Fibroblast of lung (primary cell): ENCODE measurements around the gene DGKA. TPM values are rescaled to one million over a fixed set of nuclear protein-coding genes. Genes with fewer than 3 reads are reported as not detected.

Experiments used
- DNase-seq, 2 donors: peaks; one replicate each; pipeline versions ENCODE4 v3.0.0 to v3.0.0-alpha.2; 2010; ENCODE audit warnings: low read depth in 2 of 2
- H2AFZ ChIP-seq: 2 replicates; pipeline ENCODE4 v1.5.1; 2012; ENCODE audit warnings: low read length, control low read depth, inconsistent platforms
- H3K27ac ChIP-seq: 2 replicates; pipeline ENCODE4 v1.5.1; 2011; ENCODE audit warnings: low read length, control low read depth; ENCODE audit not compliant: insufficient read depth
- H3K27me3 ChIP-seq: 2 replicates; pipeline ENCODE4 v1.5.1; 2011; ENCODE audit warnings: mild to moderate bottlenecking, low read length; ENCODE audit not compliant: control insufficient read depth, insufficient read depth
- H3K36me3 ChIP-seq: 2 replicates; pipeline ENCODE4 v1.5.1; 2011; ENCODE audit warnings: low read length; ENCODE audit not compliant: control insufficient read depth, insufficient read depth
- H3K4me1 ChIP-seq: 2 replicates; pipeline ENCODE4 v1.5.1; 2011; ENCODE audit warnings: low read length; ENCODE audit not compliant: control insufficient read depth, insufficient read depth; ENCODE audit errors: extremely low read depth
- H3K4me2 ChIP-seq: 2 replicates; pipeline ENCODE4 v1.5.1; 2011; ENCODE audit warnings: low read length, control low read depth; ENCODE audit not compliant: insufficient read depth; ENCODE audit errors: extremely low read depth
- H3K4me3 ChIP-seq, 4 experiments: fragments of 200-600 bp in 1 of 4; sonication (generic) in 1 of 4; replicated peaks in 1 of 4; 2 replicates each; pipeline ENCODE4 v1.5.1; 2011 to 2016; ENCODE audit warnings: low read length in 4 of 4, low read depth in 3 of 4, mild to moderate bottlenecking in 3 of 4, control low read depth in 2 of 4, inconsistent platforms in 1 of 4, mixed read lengths in 1 of 4; ENCODE audit not compliant: insufficient read depth in 1 of 4; ENCODE audit errors: control extremely low read depth in 1 of 4
- H3K79me2 ChIP-seq: 2 replicates; pipeline ENCODE4 v1.5.1; 2012; ENCODE audit warnings: mild to moderate bottlenecking, low read length, inconsistent platforms; ENCODE audit not compliant: control insufficient read depth, insufficient read depth
- H3K9ac ChIP-seq: 2 replicates; pipeline ENCODE4 v1.5.1; 2011; ENCODE audit warnings: mild to moderate bottlenecking, low read length, control low read depth; ENCODE audit not compliant: insufficient read depth
- H3K9me3 ChIP-seq: 2 replicates; pipeline ENCODE4 v1.5.1; 2012; ENCODE audit warnings: low read depth, low read length; ENCODE audit not compliant: control insufficient read depth, insufficient read depth
- H4K20me1 ChIP-seq: 2 replicates; pipeline ENCODE4 v1.5.1; 2011; ENCODE audit warnings: low read length; ENCODE audit not compliant: control insufficient read depth, insufficient read depth; ENCODE audit errors: extremely low read depth
- EZH2 ChIP-seq: IDR thresholded peaks from 2 replicates; pipeline ENCODE4 v1.5.1; 2012; ENCODE audit warnings: low read length, control low read depth, mild to moderate bottlenecking; ENCODE audit errors: missing control alignments
- polyA plus RNA-seq, 2 donors: library from polyadenylated mRNA; depleted of rRNA in 1 of 2; stranded (reverse) in 1 of 2; unstranded in 1 of 2; fragments of >200 nt; gene quantifications; 2 replicates each; pipeline ENCODE4 v1.2.1, GENCODE V29; 2011 to 2012; ENCODE audit warnings: missing spikeins in 1 of 2
- total RNA-seq: library from RNA; depleted of rRNA; stranded (reverse); fragments of >200 nt; gene quantifications from 2 replicates; pipeline ENCODE4 v1.2.1, GENCODE V29; 2014
- TF ChIP-seq, protein P1 (sequence below), 2 donors: IDR thresholded peaks in 1 of 2; conservative IDR thresholded peaks in 1 of 2; 1 replicate in 1 of 2; 2 replicates in 1 of 2; pipeline ENCODE4 v1.5.1; 2011 to 2012; ENCODE audit warnings: low read length in 2 of 2, control low read depth in 1 of 2, inconsistent platforms in 1 of 2, low read depth in 1 of 2, mild to moderate bottlenecking in 1 of 2

Gene DGKA
- total and polyA plus RNA-seq, 2 donors (not counting 1 experiment from before 2014, with no cell fraction given) = 44.7 to 51.9 TPM

DNA sequence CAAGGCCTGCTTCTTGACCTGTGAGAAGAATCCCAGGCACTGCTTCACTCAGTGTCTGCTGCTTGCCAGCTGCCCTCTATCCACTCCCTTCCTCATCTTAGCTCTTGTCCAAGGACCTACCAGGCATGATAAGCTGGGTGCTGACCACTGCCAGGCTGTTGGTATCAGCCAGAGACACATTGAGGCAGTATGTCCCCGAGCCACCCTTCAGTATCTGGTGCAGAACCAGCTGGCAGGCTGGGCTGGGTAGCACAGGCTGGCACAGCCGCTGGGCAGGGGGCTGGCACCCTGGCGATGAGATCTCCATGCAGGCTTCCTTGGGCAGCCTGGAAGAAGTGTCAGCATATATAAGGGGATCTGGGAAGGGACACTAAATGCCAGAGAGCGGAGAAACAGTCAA lies 24.4 kb downstream of the DGKA start:
- H3K4me1 ChIP-seq = no peaks in the 10 kb centered on the region
- no peak overlapping the region for H3K27ac ChIP-seq
- no peak for TF ChIP-seq EZH2
- H3K36me3 ChIP-seq = no peaks in the 10 kb centered on the region
- H2AFZ ChIP-seq = no peak overlapping the region
- no peak overlapping the region for H3K9ac ChIP-seq
- no peak overlapping the region for H3K4me3 ChIP-seq
- H3K9me3 ChIP-seq = no peaks in the 10 kb centered on the region
- no peaks in the 10 kb centered on the region for H4K20me1 ChIP-seq
- H3K4me2 ChIP-seq = no peak overlapping the region
- no peak for DNase-seq
- no peaks in the 10 kb centered on the region for H3K79me2 ChIP-seq
- no peaks in the 10 kb centered on the region for H3K27me3 ChIP-seq

DNA sequence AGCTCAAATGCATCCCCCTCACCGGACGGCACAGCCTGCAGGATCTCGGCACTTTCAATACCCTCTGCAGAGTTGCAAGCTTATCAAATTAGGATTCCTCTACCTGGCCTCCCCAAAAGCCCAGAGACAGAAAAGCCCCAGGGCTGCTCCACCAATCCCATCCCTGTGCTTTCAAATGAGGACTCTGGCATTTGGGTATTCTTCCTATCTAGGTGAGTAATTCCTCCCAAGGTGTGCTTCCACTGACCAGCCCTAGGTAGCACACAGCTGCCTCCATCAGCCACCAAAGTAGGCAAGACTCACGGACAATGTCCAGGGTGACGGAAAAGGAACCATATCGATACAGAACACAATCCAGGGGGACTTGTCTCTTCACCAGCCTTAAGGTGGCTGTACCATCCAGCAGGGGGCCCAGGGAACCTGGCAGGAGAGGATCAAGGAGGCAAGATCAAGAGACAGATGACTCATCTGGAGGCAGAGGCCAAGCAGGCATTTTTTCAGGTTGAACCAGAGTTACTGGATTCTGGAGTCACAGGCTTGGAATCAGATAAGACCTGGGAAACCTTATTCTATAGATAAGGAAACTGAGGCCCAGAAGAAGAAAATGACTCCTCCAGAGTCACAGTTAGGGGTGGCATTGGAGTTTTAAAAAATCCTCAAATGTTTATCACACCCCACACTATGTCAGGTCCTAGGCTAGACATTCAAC lies 25.0 kb downstream of the DGKA start:
- no peak overlapping the region for H3K4me2 ChIP-seq
- peak; percentile 30 to 76 for DNase-seq

DNA sequence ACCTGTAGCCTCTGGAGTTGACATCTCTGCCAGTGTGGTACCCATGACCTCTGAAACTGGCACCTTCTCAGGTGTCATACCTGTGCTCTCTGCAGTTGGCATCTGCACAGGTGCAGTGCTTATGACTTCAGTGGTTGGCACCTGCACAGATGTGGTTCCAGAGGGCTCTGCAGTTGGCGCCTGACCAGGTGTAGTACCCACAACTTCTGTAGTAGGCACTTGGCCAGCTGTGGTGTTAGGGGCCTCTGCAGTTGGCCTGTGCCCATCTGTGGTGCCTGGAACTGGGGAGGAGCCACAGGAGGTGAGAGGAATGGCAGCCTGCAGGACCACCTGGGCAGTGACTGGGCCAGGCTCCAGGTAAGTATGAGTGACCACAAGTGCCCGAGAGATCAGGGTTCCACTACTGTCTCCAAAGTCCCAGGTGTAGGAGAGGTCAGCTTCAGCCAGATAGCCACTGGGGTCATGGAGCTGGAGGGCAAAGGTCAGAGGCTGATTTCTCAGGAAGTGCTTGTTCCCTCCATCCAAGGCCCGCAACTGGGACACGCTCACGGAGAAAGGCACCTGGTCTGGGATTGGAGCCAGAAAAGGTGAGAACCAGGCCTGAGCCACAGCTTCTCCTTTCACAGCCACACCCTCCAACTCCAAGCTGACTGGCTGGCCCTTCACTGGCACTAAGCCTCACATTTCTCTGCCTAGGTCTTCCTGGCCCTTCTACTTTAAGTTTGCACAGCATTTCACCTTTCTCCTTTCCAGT lies 26.3 kb downstream of the DGKA start:
- no peak overlapping the region for H3K9ac ChIP-seq
- H3K79me2 ChIP-seq = no peaks in the 10 kb centered on the region
- H3K9me3 ChIP-seq = no peaks in the 10 kb centered on the region
- no peak overlapping the region for H3K4me2 ChIP-seq
- TF ChIP-seq EZH2 = no peak
- TF ChIP-seq, protein P1, sequence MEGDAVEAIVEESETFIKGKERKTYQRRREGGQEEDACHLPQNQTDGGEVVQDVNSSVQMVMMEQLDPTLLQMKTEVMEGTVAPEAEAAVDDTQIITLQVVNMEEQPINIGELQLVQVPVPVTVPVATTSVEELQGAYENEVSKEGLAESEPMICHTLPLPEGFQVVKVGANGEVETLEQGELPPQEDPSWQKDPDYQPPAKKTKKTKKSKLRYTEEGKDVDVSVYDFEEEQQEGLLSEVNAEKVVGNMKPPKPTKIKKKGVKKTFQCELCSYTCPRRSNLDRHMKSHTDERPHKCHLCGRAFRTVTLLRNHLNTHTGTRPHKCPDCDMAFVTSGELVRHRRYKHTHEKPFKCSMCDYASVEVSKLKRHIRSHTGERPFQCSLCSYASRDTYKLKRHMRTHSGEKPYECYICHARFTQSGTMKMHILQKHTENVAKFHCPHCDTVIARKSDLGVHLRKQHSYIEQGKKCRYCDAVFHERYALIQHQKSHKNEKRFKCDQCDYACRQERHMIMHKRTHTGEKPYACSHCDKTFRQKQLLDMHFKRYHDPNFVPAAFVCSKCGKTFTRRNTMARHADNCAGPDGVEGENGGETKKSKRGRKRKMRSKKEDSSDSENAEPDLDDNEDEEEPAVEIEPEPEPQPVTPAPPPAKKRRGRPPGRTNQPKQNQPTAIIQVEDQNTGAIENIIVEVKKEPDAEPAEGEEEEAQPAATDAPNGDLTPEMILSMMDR (conservative IDR thresholded peaks at IDR 0.05 in 1 of 2, IDR thresholded peaks at IDR 0.05 in 1 of 2; ENCODE audit: low read depth in 1 of 2, low read length in 2 of 2) = no peak
- no peaks in the 10 kb centered on the region for H3K36me3 ChIP-seq
- no peak for DNase-seq
- H2AFZ ChIP-seq = no peak overlapping the region
- H3K27me3 ChIP-seq = no peaks in the 10 kb centered on the region
- H3K27ac ChIP-seq = no peak overlapping the region
- H3K4me1 ChIP-seq = no peaks in the 10 kb centered on the region
- no peak overlapping the region for H3K4me3 ChIP-seq
- H4K20me1 ChIP-seq = no peaks in the 10 kb centered on the region

More for the DNA sequence above, 25.0 kb downstream of the DGKA start:
- Histone ChIP-seq H3K9me3 (no peaks in the 10 kb centered on the region), H3K4me1 (no peaks in the 10 kb centered on the region), H3K27ac (no peak overlapping the region), H2AFZ (no peak overlapping the region), H3K79me2 (no peaks in the 10 kb centered on the region), H3K36me3 (no peaks in the 10 kb centered on the region), H3K4me3 (no peak overlapping the region), H3K9ac (no peak overlapping the region), H3K27me3 (no peaks in the 10 kb centered on the region), H4K20me1 (no peaks in the 10 kb centered on the region)
- no peak for TF ChIP-seq EZH2
- TF ChIP-seq, protein P1 (conservative IDR thresholded peaks at IDR 0.05 in 1 of 2, IDR thresholded peaks at IDR 0.05 in 1 of 2; ENCODE audit: low read depth in 1 of 2, low read length in 2 of 2) = peak; percentile 16 to 25
